ENCODE measurements around the gene C2orf42.
"Not testable (repeated sequence)": the region's sequence is repeated elsewhere in the genome, so short reads cannot be mapped to it uniquely, and the experiment has no call there.

DNA sequence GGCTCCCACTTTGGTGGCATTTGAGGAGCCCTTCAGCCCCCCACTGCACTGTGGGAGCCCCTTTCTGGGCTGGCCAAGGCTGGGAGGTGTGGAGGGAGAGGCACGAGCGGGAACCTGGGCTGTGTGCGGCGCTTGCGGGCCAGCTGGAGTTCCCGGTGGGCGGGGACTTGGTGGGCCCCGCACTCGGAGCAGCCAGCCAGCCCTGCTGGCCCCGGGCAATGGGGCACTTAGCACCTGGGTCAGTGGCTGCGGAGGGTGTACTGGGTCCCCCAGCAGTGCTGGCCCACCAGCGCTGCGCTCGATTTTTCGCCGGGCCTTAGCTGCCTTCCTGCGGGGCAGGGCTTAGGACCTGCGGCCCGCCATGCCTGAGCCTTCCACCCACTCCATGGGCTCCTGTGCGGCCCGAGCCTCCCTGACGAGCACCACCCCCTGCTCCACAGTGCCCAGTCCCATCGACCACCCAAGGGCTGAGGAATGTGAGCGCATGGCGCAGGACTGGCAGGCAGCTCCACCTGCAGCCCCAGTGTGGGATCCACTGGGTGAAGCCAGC lies 42.5 kb downstream of the C2orf42 start:
- TF ChIP-seq ZNF416 (CRISPR knock-in tag; IDR thresholded peaks at IDR 0.05); FOXP1 (CRISPR knock-in tag; IDR thresholded peaks at IDR 0.05; ENCODE audit: borderline replicate concordance); ZBTB21 (CRISPR knock-in tag; IDR thresholded peaks at IDR 0.05; ENCODE audit: borderline replicate concordance): not testable (repeated sequence)
- TF ChIP-seq, protein P1, sequence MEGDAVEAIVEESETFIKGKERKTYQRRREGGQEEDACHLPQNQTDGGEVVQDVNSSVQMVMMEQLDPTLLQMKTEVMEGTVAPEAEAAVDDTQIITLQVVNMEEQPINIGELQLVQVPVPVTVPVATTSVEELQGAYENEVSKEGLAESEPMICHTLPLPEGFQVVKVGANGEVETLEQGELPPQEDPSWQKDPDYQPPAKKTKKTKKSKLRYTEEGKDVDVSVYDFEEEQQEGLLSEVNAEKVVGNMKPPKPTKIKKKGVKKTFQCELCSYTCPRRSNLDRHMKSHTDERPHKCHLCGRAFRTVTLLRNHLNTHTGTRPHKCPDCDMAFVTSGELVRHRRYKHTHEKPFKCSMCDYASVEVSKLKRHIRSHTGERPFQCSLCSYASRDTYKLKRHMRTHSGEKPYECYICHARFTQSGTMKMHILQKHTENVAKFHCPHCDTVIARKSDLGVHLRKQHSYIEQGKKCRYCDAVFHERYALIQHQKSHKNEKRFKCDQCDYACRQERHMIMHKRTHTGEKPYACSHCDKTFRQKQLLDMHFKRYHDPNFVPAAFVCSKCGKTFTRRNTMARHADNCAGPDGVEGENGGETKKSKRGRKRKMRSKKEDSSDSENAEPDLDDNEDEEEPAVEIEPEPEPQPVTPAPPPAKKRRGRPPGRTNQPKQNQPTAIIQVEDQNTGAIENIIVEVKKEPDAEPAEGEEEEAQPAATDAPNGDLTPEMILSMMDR (IDR thresholded peaks at IDR 0.05), result not testable (repeated sequence)
- TF ChIP-seq, protein P2, sequence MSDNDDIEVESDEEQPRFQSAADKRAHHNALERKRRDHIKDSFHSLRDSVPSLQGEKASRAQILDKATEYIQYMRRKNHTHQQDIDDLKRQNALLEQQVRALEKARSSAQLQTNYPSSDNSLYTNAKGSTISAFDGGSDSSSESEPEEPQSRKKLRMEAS (CRISPR knock-in tag; IDR thresholded peaks at IDR 0.05), result not testable (repeated sequence)
